K562 (cell line): ENCODE measurements around the gene POFUT2. TPM values are rescaled to one million over a fixed set of nuclear protein-coding genes. Genes with fewer than 3 reads are reported as not detected.

Source experiments
- ATAC-seq: fragments of 200-7000 bp; cut with Tn5 transposase; 3 replicates; pipeline ENCODE4 v1.9.1; 2020; ENCODE audit warnings: moderate library complexity
- BruUV-seq: library from RNA; stranded (reverse); fragments of 400-500 nt; replicated peaks from 2 replicates; lab custom pipeline; 2021; lab: Mats Ljungman, UMichigan
- CTCF ChIA-PET: fragments of 300-600 bp; formaldehyde crosslinking; extraction: SDS; loops from one replicate; lab custom pipeline; 2021; ENCODE audit warnings: low intra/inter-chr PET ratio; lab: Yijun Ruan, JAX
- POLR2A ChIA-PET: fragments of 300-600, 350-650 bp; sonication (Branson Sonifier 250); formaldehyde crosslinking; extraction: SDS; loops from one replicate; lab custom pipeline; 2021; ENCODE audit warnings: antibody characterized with exemption, inconsistent platforms; lab: Yijun Ruan, JAX
- DNase-seq, 4 experiments: peaks; one replicate each; pipeline versions ENCODE4 v3.0.0 to v3.0.0-alpha.2; 2011 to 2018; ENCODE audit warnings: low spot score in 3 of 4, mixed read lengths in 3 of 4; ENCODE audit errors: extremely low read depth in 1 of 4
- FAIRE-seq: peaks from 2 replicates; lab custom pipeline; 2011; peaks lifted over from hg19 to GRCh38; lab: Jason Lieb, UNC
- H2AFZ ChIP-seq: 2 replicates; pipeline ENCODE4 v1.6.0; 2011; ENCODE audit warnings: low read depth, low read length, control low read depth, inconsistent platforms
- H3K27ac ChIP-seq: fragments of 200-600 bp; 3 replicates; pipeline ENCODE4 v1.8.0; 2011; ENCODE audit warnings: low read depth, mild to moderate bottlenecking, control low read depth, inconsistent platforms, low read length, moderate library complexity, mixed read lengths; ENCODE audit errors: extremely low read depth
- H3K27me3 ChIP-seq, 2 experiments: fragments of 300-600 bp in 1 of 2; 2 replicates in 1 of 2; 3 replicates in 1 of 2; pipeline versions ENCODE4 v1.6.0 to v1.8.0; 2011; ENCODE audit warnings: inconsistent platforms in 2 of 2, low read length in 2 of 2, mild to moderate bottlenecking in 1 of 2, mixed read lengths in 1 of 2, moderate library complexity in 1 of 2; ENCODE audit not compliant: control insufficient read depth in 2 of 2, insufficient read depth in 2 of 2
- H3K36me3 ChIP-seq: fragments of 300-600 bp; 3 replicates; pipeline ENCODE4 v1.8.0; 2011; ENCODE audit warnings: mild to moderate bottlenecking, low read length, inconsistent platforms; ENCODE audit not compliant: control insufficient read depth, insufficient read depth
- H3K4me1 ChIP-seq, 2 experiments: fragments of 200-600 bp in 1 of 2; replicated peaks in 1 of 2; 2 replicates in 1 of 2; 3 replicates in 1 of 2; pipeline versions ENCODE4 v1.5.1 to v1.8.0; 2011; ENCODE audit warnings: inconsistent platforms in 2 of 2, low read length in 2 of 2, mild to moderate bottlenecking in 1 of 2, mixed read lengths in 1 of 2, moderate library complexity in 1 of 2; ENCODE audit not compliant: control insufficient read depth in 2 of 2, insufficient read depth in 2 of 2
- H3K4me2 ChIP-seq: 2 replicates; pipeline ENCODE4 v1.6.1; 2011; ENCODE audit warnings: low read length, control low read depth, inconsistent platforms, mixed read lengths; ENCODE audit not compliant: insufficient read depth
- H3K4me3 ChIP-seq: fragments of 200-600 bp; sonication (generic), shearing (Covaris generic); 2 replicates; pipeline ENCODE4 v1.5.1; 2016; ENCODE audit warnings: control low read depth, inconsistent platforms
- H3K79me2 ChIP-seq: fragments of 200-600 bp; 3 replicates; pipeline ENCODE4 v1.8.0; 2011; ENCODE audit warnings: low read length, inconsistent platforms; ENCODE audit not compliant: control insufficient read depth, insufficient read depth
- H3K9ac ChIP-seq, 2 experiments: 2 replicates each; pipeline versions ENCODE4 v1.6.0 to v1.6.1; 2011; ENCODE audit warnings: low read depth in 2 of 2, low read length in 2 of 2, control low read depth in 1 of 2, inconsistent platforms in 1 of 2, mild to moderate bottlenecking in 1 of 2, mixed read lengths in 1 of 2; ENCODE audit not compliant: insufficient read depth in 1 of 2
- H3K9me1 ChIP-seq: one replicate; pipeline ENCODE4 v1.6.0; 2011; ENCODE audit warnings: inconsistent platforms, mild to moderate bottlenecking, low read length, moderate library complexity; ENCODE audit not compliant: control insufficient read depth, insufficient read depth
- H3K9me3 ChIP-seq: replicated peaks from 2 replicates; pipeline ENCODE4 v1.5.1; 2011; ENCODE audit warnings: low read depth, low read length, inconsistent platforms; ENCODE audit not compliant: control insufficient read depth, insufficient read depth
- H4K20me1 ChIP-seq: replicated peaks from 2 replicates; pipeline ENCODE4 v1.6.1; 2011; ENCODE audit warnings: low read length, inconsistent platforms, mixed read lengths; ENCODE audit not compliant: control insufficient read depth, insufficient read depth
- MTA2 ChIP-seq: fragments of 450-650 bp; IDR thresholded peaks from 2 replicates; pipeline ENCODE4 v1.6.1; 2016; ENCODE audit warnings: low read depth
- NR2C1 ChIP-seq, 2 experiments: fragments of 450-650 bp; IDR thresholded peaks; 2 replicates each; pipeline ENCODE4 v1.6.1; 2017; ENCODE audit warnings: mild to moderate bottlenecking in 2 of 2, antibody characterized with exemption in 1 of 2, inconsistent platforms in 1 of 2, missing compliant biosample characterization in 1 of 2, missing genetic modification characterization in 1 of 2
- TAF1 ChIP-seq: IDR thresholded peaks from 2 replicates; pipeline ENCODE4 v1.6.1; 2011; ENCODE audit warnings: mild to moderate bottlenecking, low read length, moderate library complexity; ENCODE audit not compliant: insufficient read depth, control insufficient read depth, severe bottlenecking; ENCODE audit errors: extremely low read depth
- TAF15 ChIP-seq: fragments of 200-400 bp; formaldehyde crosslinking; IDR thresholded peaks from 2 replicates; pipeline ENCODE4 v1.6.1; 2017; ENCODE audit warnings: mild to moderate bottlenecking, low read depth, low read length, moderate library complexity
- TGIF2 ChIP-seq: sonication (generic); formaldehyde crosslinking; IDR thresholded peaks from 2 replicates; pipeline ENCODE4 v1.8.1; 2022; ENCODE audit warnings: mild to moderate bottlenecking, missing genetic modification reagents, moderate library complexity
- WGBS: fragments of 100-300 bp; shearing (Covaris generic); methylation state at CpG from one replicate; pipeline ENCODE4 v1.1.6; 2016; ENCODE audit warnings: low coverage, mixed read lengths; ENCODE audit not compliant: insufficient coverage; ENCODE audit errors: missing lambda C conversion rate; 5-methylcytosine and 5-hydroxymethylcytosine counted together
- in situ Hi-C: fragments of 300-500 bp; cut with MboI; formaldehyde crosslinking; loops from 4 replicates; pipeline ENCODE4 v1.15.0; 2018; ENCODE audit warnings: inconsistent platforms, mixed read lengths
- intact Hi-C: fragments of 100-400 bp; cut with micrococcal nuclease; formaldehyde crosslinking; loops from 2 replicates; pipeline ENCODE4 v1.14.2; 2022
- polyA plus RNA-seq, 8 experiments: library from polyadenylated mRNA; depleted of rRNA in 4 of 8; stranded (reverse) in 5 of 8; unstranded in 3 of 8; fragments of >200 nt; fragmentation: Nextera tagmentation in 2 of 8; fragmentation: Illumina TruSeq in 1 of 8; extraction: Ambion mirVana in 2 of 8; extraction: Trizol in 1 of 8; gene quantifications; 2 replicates each; pipeline versions ENCODE4 v1.2.1 to v1.2.3, GENCODE V29; 2011 to 2014; ENCODE audit warnings: inconsistent platforms in 1 of 8, missing spikeins in 1 of 8
- total RNA-seq, 7 experiments: library from RNA; depleted of rRNA in 6 of 7; stranded (reverse); fragments of >200 nt in 6 of 7; fragmentation: Illumina TruSeq in 2 of 7; extraction: Trizol in 2 of 7; gene quantifications; 2 replicates each; pipeline versions ENCODE4 v1.2.1 to v1.2.3, GENCODE V29; 2011 to 2021; ENCODE audit warnings: low replicate concordance in 1 of 7
- TF ChIP-seq, protein P1 (sequence below): fragments of 200-400 bp; formaldehyde crosslinking; IDR thresholded peaks from 2 replicates; pipeline ENCODE4 v1.6.1; 2017; ENCODE audit warnings: mild to moderate bottlenecking, low read depth, low read length, moderate library complexity

The POFUT2 gene
- total and polyA plus RNA-seq, 9 of the 15 experiments (the other 6 are each of a cell fraction or from before 2014, with no cell fraction given) = 1.1 to 24.2 (median 11.0) TPM

- WGBS = 32% methylated on average over 5 of the region's 14 CpGs
- DNase-seq = no peak
- Histone ChIP-seq H3K4me3 (no peak overlapping the region), H3K79me2 (no peaks in the 10 kb centered on the region), H3K27me3 (peaks cover 50 to 77% of the 10 kb centered on the region in 2 experiments), H3K4me2 (no peak overlapping the region), H3K4me1 (peaks cover 0 to 15% of the 10 kb centered on the region in 2 experiments; a peak in 1 of 5 replicates), H3K36me3 (no peaks in the 10 kb centered on the region), H3K9ac (no peak overlapping the region), H3K27ac (no peak overlapping the region), H2AFZ (no peak overlapping the region), H4K20me1 (peaks cover 27% of the 10 kb centered on the region), H3K9me3 (0 out of 2 replicates have a peak, but pooled peaks cover 2% of the 10 kb centered on the region), H3K9me1 (no peaks in the 10 kb centered on the region)
- TF ChIP-seq, protein P1, sequence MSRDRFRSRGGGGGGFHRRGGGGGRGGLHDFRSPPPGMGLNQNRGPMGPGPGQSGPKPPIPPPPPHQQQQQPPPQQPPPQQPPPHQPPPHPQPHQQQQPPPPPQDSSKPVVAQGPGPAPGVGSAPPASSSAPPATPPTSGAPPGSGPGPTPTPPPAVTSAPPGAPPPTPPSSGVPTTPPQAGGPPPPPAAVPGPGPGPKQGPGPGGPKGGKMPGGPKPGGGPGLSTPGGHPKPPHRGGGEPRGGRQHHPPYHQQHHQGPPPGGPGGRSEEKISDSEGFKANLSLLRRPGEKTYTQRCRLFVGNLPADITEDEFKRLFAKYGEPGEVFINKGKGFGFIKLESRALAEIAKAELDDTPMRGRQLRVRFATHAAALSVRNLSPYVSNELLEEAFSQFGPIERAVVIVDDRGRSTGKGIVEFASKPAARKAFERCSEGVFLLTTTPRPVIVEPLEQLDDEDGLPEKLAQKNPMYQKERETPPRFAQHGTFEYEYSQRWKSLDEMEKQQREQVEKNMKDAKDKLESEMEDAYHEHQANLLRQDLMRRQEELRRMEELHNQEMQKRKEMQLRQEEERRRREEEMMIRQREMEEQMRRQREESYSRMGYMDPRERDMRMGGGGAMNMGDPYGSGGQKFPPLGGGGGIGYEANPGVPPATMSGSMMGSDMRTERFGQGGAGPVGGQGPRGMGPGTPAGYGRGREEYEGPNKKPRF = no peak
- TF ChIP-seq TGIF2 (CRISPR knock-in tag) (no peak), NR2C1 (IDR thresholded peaks at IDR 0.05) (no peak), NR2C1 (tag; IDR thresholded peaks at IDR 0.05) (no peak), TAF1 (no peak), MTA2 (no peak), TAF15 (no peak)
- no TSS peak for BruUV-seq
- in situ Hi-C loops (no loop called here), intact Hi-C loops (no loop called here)
- FAIRE-seq = no peak
- POLR2A ChIA-PET = no interaction called here
- ATAC-seq = no peak
- CTCF ChIA-PET = no interaction called here
Observed at GRCh38 chr21:45335151-45335760, 47.6 kb upstream of the POFUT2 start.
